ENCODE data around the gene WDR53. TPM values are rescaled to one million over a fixed set of nuclear protein-coding genes. Genes with fewer than 3 reads are reported as not detected.
"Not testable (repeated sequence)": the region's sequence is repeated elsewhere in the genome, so short reads cannot be mapped to it uniquely, and the experiment has no call there.

Gene WDR53
- total and polyA plus RNA-seq, 2 donors (not counting 3 experiments of a cell fraction or from before 2014, with no cell fraction given): 5.2 to 13.0 TPM

DNA sequence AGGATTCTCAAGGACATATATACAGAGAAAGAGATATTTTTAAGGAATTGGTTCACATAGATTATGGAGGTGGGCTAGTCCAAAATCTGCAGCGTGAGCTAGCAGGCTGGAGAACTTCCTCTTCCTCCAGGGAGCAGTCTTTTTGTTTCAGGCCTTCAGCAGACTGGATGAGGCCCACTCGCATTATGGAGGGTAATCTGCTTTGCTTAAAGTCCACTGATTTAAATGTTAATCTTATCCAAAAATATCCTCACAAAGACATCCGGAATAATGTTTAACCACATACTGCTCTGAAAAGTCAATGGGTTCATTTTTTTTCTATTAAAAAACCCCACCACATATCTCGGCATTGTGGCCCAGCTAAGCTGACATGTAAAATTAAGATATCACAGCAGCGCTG, 48.9 kb upstream of the WDR53 start:
- DNase-seq (ENCODE audit: low read depth, low spot score) (no peak), FAIRE-seq (no peak)
- no peaks in the 10 kb centered on the region for H3K36me3 ChIP-seq (ENCODE audit: control insufficient read depth in 2 of 2, extremely low read depth in 1 of 2, insufficient read depth in 2 of 2, low read length in 2 of 2)
- ChIA-PET CTCF (interaction anchor here (1.6 kb wide), 1 partner anchor 8 kb away, joined by 8 read pairs; no protein-coding TSS in a partner anchor), POLR2A (interaction anchor here (0.7 kb wide), 1 partner anchor 10 kb away, joined by 3 read pairs; no protein-coding TSS in a partner anchor)
- dilution Hi-C loops (cut with MboI; ENCODE audit: extremely low pct_ligation_motif_present, low sequenced_read_pairs) (no loop called here), intact Hi-C loops (cut with micrococcal nuclease) (no loop called here)
- no peak for TF ChIP-seq MYC (IDR thresholded peaks at IDR 0.05; ENCODE audit: low read depth, low read length)
- H3K9me3 ChIP-seq (replicated peaks; ENCODE audit: control insufficient read depth, insufficient read depth, low read length): no peaks in the 10 kb centered on the region
- no peaks in the 10 kb centered on the region for H3K9me1 ChIP-seq (replicated peaks; ENCODE audit: control insufficient read depth, extremely low read depth, insufficient read depth, low read length)
- BruUV-seq (replicated peaks): no TSS peak
- no peak overlapping the region for H2AFZ ChIP-seq (ENCODE audit: low read depth, low read length)
- no peak overlapping the region for H3K27ac ChIP-seq (ENCODE audit: insufficient read depth, low read depth, low read length)
- H4K20me1 ChIP-seq (replicated peaks; ENCODE audit: control insufficient read depth, extremely low read depth, insufficient read depth, low read length): no peaks in the 10 kb centered on the region
- no peak overlapping the region for H3K9ac ChIP-seq (replicated peaks; ENCODE audit: extremely low read depth, insufficient read depth, low read length)
- no peak overlapping the region for H3K4me3 ChIP-seq (replicated peaks in 1 of 3; ENCODE audit: insufficient read depth in 1 of 3, low read depth in 1 of 3, low read length in 3 of 3)
- H3K4me1 ChIP-seq (ENCODE audit: control insufficient read depth, extremely low read depth, insufficient read depth, low read length): peaks cover 21% of the 10 kb centered on the region
- H3K27me3 ChIP-seq (ENCODE audit: control insufficient read depth in 2 of 2, insufficient read depth in 2 of 2, low read length in 2 of 2): no peaks in the 10 kb centered on the region
- no peak overlapping the region for H3K4me2 ChIP-seq (ENCODE audit: insufficient read depth, low read length)
- H3K79me2 ChIP-seq (ENCODE audit: control insufficient read depth, insufficient read depth, low read length): no peaks in the 10 kb centered on the region

DNA sequence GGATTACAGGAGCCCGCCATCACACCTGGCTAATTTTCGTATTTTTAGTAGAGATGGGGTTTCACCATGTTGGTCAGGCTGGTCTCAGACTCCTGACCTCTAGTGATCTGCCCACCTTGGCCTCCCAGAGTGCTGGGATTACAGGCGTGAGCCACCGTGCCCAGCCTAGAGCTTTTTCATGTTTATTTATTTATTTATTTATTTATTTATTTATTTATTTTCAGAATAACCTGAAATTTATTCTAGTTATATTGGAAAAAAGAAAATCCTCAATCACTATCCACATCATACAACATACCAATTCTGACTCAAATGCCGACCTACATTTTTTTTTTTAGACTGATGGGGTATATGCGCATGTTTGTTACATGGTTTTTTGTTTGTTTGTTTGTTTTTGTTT, 46.9 kb upstream of the WDR53 start:
- POLR2A ChIA-PET: not testable (repeated sequence)
- CTCF ChIA-PET: interaction anchor here (0.8 kb wide), 1 partner anchor 30 kb away, joined by 3 read pairs; no protein-coding TSS in a partner anchor

More for the DNA sequence above, 46.9 kb upstream of the WDR53 start:
- H2AFZ ChIP-seq (ENCODE audit: low read depth, low read length); intact Hi-C loops (cut with micrococcal nuclease); H3K9ac ChIP-seq (replicated peaks; ENCODE audit: extremely low read depth, insufficient read depth, low read length); H3K79me2 ChIP-seq (ENCODE audit: control insufficient read depth, insufficient read depth, low read length); H3K9me3 ChIP-seq (replicated peaks; ENCODE audit: control insufficient read depth, insufficient read depth, low read length); H3K9me1 ChIP-seq (replicated peaks; ENCODE audit: control insufficient read depth, extremely low read depth, insufficient read depth, low read length); DNase-seq (ENCODE audit: low read depth, low spot score); FAIRE-seq; H3K36me3 ChIP-seq (ENCODE audit: control insufficient read depth in 2 of 2, extremely low read depth in 1 of 2, insufficient read depth in 2 of 2, low read length in 2 of 2); H3K4me2 ChIP-seq (ENCODE audit: insufficient read depth, low read length); H3K27ac ChIP-seq (ENCODE audit: insufficient read depth, low read depth, low read length); H3K27me3 ChIP-seq (ENCODE audit: control insufficient read depth in 2 of 2, insufficient read depth in 2 of 2, low read length in 2 of 2); BruUV-seq (replicated peaks); H4K20me1 ChIP-seq (replicated peaks; ENCODE audit: control insufficient read depth, extremely low read depth, insufficient read depth, low read length); H3K4me3 ChIP-seq (replicated peaks in 1 of 3; ENCODE audit: insufficient read depth in 1 of 3, low read depth in 1 of 3, low read length in 3 of 3); dilution Hi-C loops (cut with MboI; ENCODE audit: extremely low pct_ligation_motif_present, low sequenced_read_pairs): not testable (repeated sequence)
- H3K4me1 ChIP-seq (ENCODE audit: control insufficient read depth, extremely low read depth, insufficient read depth, low read length): peaks cover 29% of the 10 kb centered on the region

Data from endothelial cell of umbilical vein (primary cell).